Mammary epithelial cell (primary cell): ENCODE data around the gene SLC25A26.

Source experiments
- EZH2 ChIP-seq: IDR thresholded peaks from 2 replicates; pipeline ENCODE4 v1.6.1; 2012; ENCODE audit warnings: low read length, inconsistent platforms, borderline replicate concordance
- TF ChIP-seq, protein P1 (sequence below), 2 donors: IDR thresholded peaks in 1 of 2; conservative IDR thresholded peaks in 1 of 2; 2 replicates each; pipeline ENCODE4 v1.5.1; 2011 to 2012; ENCODE audit warnings: inconsistent platforms in 2 of 2, low read length in 2 of 2, mild to moderate bottlenecking in 2 of 2, control low read depth in 1 of 2, low read depth in 1 of 2; ENCODE audit not compliant: insufficient read depth in 1 of 2; ENCODE audit errors: extremely low read depth in 1 of 2

DNA sequence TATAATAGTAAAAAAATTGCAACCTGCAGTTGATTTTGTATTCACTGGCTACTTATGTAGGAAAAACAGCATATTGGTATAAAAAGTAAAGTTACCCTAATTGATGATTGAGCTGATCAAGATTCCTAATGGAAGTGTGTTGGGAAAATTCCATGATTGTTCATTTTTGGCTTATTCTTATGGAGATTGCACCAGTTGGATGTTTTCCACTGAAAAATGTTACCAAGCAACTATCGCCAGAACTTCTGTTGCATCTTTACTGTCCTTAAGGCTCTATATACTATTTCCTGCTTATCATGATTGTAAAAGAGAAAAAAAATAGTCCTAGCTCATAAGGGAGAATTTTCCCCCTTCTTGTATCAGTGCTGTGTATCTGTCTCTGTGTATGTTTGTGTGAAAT is 48.6 kb downstream of the SLC25A26 start:
- TF ChIP-seq, protein P1, sequence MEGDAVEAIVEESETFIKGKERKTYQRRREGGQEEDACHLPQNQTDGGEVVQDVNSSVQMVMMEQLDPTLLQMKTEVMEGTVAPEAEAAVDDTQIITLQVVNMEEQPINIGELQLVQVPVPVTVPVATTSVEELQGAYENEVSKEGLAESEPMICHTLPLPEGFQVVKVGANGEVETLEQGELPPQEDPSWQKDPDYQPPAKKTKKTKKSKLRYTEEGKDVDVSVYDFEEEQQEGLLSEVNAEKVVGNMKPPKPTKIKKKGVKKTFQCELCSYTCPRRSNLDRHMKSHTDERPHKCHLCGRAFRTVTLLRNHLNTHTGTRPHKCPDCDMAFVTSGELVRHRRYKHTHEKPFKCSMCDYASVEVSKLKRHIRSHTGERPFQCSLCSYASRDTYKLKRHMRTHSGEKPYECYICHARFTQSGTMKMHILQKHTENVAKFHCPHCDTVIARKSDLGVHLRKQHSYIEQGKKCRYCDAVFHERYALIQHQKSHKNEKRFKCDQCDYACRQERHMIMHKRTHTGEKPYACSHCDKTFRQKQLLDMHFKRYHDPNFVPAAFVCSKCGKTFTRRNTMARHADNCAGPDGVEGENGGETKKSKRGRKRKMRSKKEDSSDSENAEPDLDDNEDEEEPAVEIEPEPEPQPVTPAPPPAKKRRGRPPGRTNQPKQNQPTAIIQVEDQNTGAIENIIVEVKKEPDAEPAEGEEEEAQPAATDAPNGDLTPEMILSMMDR (conservative IDR thresholded peaks at IDR 0.05 in 1 of 2, IDR thresholded peaks at IDR 0.05 in 1 of 2; ENCODE audit: extremely low read depth in 1 of 2, insufficient read depth in 1 of 2, low read depth in 1 of 2, low read length in 2 of 2), result no peak
- no peak for TF ChIP-seq EZH2
